Stimulated activated CD8-positive, alpha-beta memory T cell treated with anti-CD3 and anti-CD28 coated beads, Interleukin-7, amount 100 ng/mL, for 4 hours (primary cell): ENCODE measurements around the gene AGO3.
"Not testable (repeated sequence)": the region's sequence is repeated elsewhere in the genome, so short reads cannot be mapped to it uniquely, and the experiment has no call there.

Experiments
- DNase-seq, 2 donors: peaks; one replicate each; pipeline ENCODE4 v3.0.0-alpha.2; 2020; ENCODE audit warnings: low read depth in 2 of 2

The AGO3 gene

DNA sequence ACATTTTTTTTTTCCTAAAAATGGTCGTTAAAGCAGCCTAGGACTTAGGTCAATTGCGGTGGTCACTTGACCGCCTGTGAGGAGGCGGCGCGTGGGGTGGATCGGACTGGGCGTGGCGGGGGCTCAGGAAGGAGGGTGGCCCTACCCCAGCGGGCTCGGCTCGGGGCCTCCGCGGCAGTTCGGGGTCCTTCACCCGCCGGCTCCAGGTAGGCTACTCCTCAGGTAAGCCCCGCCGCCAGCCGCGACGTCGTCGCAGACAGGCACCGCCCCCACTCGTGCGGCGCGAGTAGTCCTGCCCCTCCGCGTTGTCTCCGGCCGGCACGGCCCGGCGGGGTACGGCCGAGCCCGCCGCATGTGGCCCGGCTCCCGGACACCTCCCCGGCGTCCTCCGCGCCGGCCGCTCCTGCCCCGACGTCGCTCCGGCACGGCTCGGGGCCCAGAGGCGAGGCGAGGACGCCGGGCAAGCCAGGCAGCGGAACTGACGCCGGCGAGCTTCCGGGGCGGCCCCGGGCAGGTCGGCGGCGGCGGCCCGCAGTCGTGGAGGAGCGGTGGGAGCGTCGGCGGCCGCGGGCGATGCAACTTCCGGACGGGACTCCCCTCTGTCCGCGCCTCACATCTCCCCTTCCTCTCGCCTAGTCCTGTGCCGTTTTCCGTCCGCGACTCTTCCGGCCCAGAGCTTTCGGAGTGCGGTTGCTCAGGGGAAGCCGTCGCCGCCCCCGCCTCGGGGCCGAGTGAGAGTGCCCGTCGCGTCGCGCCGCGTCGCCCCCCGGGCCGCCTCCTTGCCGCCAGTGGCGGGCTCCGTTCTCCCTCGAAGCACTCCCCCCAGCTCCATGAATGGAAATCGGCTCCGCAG lies at the start of gene AGO3:
Gene AGO3 (plus strand): TSS at position 513 of the 853 bp plus-strand sequence. CDS start 322 bp downstream, at position 835.
- peak; percentile 75 to 88 for DNase-seq

- no peak for DNase-seq
Measured at GRCh38 chr1:35881850-35882273, 49.0 kb upstream of the AGO3 start.

DNA sequence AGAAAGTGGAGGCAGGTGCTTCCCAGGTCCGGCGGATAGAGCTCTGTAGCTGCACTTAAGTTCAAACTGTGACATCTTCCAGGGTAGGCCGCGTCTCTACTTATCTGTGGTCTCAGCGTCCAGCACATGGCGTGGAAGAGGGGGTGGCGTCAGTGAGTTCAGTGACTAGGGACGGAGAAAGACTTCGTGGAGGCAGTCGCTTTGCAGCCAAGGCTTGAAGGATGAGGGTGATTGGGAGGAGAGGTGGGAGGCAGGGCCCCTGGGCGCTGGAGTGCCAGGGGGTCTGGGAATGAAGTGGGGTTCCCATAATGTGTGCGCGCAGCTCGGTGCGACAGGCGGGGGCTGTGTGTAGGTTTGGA lies 48.3 kb upstream of the AGO3 start:
- DNase-seq: no peak

GRCh38 chr1:35882945-35883634 lies 47.8 kb upstream of the AGO3 start, which contains the start of gene AGO1:
Gene AGO1, plus strand, starts transcription at chr1:35883209. Its CDS starts 213 bp downstream, at chr1:35883422.
- DNase-seq: peak; percentile 90 to 96

DNA sequence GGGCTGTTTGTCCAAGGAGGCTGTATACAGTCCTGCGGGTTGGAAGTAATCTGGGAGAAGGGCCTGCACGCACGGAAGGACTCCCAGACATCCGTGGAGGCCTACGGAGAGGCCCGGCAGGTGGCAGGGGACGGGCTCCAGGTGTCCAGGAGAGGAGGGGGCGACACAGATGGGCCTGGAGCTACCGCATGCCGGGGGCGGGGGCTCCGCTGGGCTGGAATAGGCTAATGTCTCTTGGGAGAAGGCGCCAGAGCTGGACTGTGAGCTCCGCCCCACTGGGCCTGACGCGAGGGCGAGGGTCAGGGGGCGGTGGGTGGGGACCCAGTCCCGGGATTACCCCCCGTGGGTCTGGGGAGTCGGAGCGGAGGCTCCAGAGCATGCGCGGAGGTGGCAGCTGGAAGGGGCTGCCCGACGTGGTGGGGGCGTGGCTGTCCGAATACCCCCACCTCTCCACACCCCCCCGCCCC lies 47.2 kb upstream of the AGO3 start:
- peak; percentile 6 to 58 for DNase-seq

DNA sequence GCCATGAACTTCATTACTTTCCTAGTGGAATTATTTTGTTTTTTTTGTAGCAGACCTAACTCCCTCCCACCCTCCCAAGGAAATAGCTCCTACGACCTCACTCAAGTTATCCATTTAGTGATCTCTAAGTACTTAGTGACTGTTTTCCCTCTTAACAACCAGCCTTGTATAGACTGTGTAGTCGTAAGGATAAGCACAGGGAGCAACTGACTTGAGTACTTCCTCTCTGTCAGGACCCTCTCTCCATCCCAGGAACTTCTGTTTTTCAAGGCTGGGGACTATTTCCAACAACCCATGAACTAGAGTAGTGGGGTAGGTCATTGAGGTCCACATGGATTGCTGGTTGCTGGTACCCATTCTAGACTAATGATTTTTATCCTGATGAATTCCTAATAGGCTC lies 46.0 kb upstream of the AGO3 start:
- no peak for DNase-seq

DNA sequence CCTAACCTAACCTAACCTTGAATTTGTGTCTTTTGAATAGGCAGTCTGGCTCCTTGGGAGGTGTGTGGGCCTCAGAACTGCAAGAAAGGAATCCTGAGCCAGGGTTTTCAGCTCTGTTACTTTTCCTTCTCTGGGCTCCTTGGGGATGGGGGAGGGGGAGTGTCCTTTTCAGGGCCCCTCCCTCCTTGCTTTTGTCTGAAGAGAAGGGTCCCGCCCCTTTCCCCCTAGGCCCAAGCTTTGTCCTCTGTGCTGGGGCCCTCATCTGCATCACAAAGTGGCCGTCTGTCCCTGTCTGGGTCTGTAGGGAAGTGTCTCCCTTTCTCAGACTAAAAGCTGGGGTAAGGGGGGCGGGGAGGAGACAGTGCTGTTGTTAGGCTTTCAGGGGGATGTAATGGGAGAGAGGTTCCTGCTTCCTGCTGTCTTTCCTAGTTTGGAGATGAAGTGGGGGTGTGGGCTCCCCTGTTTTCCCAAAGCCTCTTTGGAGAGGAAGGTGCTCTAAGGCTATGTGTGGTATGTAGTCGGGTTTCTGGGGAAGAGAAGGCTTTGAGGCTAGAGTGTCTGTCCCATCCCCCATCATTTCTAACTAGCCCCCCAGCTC lies 44.8 kb upstream of the AGO3 start:
- no peak for DNase-seq

DNA sequence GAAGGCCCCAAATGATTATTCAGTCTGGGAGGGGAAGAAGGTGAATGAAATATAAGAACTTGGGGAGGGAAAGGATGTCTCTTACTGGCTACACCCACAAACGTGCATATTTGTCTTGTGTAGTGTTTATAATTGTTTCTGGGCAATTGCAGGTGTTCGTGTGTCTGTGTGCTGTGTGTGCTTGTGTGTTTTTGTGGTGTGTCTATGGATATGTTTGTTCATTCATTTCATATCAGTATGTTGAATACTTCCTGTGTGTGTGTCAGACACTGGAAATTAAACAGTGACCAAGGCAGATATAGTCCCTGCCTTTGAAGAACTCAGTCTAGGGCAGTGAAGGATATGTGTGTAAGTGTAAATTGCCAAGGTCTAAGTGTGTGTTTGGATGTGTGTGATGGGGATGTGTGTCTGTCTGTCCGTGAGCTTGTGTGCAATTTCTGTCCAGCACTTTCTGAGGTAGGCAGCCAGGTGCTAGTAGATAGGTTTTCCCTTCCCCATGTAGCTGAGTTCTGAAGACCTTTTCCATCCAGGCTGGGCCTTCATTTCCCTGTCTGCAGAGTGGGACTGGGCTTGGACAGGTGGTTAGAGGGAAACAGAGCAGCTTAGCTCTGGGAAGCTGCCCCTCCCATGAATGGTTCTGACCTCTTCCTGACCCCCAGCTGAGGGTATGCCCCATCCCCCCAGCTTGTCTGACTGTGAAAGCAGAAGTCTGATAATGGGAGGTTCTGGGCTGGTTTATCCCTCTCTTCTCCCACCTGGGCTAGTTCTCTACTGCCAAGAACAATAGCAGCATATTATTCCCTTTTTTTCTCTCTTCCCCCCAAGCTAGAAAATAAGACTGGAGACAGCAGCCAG lies 44.1 kb upstream of the AGO3 start:
- no peak for DNase-seq

DNA sequence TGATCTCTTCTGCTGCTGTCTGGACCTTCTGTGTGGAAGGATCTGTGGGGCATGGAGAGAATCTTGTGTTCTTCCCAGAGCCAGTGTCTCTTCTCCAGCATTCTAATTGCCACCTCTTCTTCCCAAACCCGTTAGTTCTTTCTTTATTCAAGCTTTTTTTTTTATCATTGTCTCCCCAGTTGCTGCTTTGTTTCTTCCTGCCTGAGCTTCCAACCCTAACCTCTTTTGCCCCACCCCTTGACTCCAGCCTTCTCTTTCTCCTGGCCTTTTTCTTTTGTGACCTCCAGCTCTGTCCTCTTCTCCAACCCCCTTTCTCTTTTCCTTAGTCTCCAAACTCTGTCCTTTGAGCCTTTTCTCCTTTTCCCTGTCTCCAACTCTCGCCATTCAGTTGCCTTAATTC lies 43.4 kb upstream of the AGO3 start:
- DNase-seq: no peak

- no peak for DNase-seq
Measured at GRCh38 chr1:35888255-35888654, 42.6 kb upstream of the AGO3 start.

GRCh38 chr1:35888981-35889380 lies 41.9 kb upstream of the AGO3 start:
- DNase-seq: not testable (repeated sequence)

DNA sequence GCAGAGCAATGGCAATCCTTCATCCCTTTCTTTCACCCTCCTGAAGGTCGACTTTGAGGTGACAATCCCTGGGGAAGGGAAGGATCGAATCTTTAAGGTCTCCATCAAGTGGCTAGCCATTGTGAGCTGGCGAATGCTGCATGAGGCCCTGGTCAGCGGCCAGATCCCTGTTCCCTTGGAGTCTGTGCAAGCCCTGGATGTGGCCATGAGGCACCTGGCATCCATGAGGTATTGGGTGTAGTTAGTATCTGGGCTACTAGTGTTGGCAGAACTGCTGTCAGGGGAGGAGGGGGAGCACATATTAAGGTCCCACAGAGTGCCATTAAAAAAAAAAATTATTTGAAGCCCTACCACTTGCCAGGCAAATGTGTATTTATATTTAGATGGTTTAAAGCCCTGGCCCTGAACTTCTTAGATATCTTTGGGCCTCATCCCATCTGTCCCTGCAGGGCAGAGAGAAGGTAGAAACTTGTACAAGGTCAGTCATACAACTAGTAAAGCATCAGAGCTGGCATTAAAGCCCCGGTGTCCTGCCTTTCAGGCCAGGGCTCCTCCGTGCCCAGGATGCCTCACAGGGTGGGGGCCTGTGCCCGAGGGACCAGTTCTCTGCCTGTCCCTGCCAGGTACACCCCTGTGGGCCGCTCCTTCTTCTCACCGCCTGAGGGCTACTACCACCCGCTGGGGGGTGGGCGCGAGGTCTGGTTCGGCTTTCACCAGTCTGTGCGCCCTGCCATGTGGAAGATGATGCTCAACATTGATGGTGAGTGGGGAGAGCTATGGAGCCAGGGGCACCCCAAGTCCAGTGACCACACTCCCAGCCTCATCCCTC lies 37.6 kb upstream of the AGO3 start:
- DNase-seq: no peak

DNA sequence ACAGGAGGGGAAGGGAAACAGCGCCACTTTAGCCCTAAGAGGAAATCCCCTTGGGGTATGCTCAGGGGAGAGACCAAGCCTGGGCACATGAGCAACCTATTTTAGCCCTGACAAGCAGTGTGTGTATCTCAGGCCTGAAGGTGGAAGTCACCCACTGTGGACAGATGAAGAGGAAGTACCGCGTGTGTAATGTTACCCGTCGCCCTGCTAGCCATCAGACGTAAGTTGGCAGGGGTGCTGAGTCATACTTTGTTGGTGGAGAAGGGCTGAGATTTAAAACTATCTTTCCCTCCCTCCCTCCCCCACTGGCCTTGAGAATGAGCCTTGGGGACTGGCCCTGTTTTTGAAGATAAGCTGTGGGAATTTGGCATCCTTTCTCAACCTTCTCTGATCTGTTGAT lies 36.7 kb upstream of the AGO3 start:
- no peak for DNase-seq

DNA sequence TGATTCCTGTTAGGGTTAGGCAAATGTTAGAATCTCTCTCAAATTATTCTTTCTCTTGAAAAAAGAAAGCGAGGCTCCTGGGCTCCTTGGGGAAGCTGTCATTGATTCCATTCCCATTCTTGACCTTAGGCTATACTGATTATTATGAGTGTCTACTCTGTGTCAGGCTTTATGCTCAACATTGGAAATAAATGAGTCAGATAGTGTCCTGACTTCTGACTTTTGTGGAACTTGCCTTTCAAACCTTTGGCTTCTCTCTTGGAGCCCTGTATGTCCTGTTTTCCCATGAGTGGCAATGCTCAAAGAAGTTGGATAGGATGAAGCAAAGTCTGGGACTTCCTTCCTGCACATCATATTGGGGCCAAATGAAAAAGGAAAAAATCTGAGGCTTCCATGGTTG lies 36.2 kb upstream of the AGO3 start:
- no peak for DNase-seq

- no peak for DNase-seq
Measured at GRCh38 chr1:35899941-35900340, 31.0 kb upstream of the AGO3 start.

- no peak for DNase-seq
Measured at GRCh38 chr1:35901235-35901634, 29.7 kb upstream of the AGO3 start.

- DNase-seq: no peak
Measured at GRCh38 chr1:35902671-35903070, 28.2 kb upstream of the AGO3 start.

DNA sequence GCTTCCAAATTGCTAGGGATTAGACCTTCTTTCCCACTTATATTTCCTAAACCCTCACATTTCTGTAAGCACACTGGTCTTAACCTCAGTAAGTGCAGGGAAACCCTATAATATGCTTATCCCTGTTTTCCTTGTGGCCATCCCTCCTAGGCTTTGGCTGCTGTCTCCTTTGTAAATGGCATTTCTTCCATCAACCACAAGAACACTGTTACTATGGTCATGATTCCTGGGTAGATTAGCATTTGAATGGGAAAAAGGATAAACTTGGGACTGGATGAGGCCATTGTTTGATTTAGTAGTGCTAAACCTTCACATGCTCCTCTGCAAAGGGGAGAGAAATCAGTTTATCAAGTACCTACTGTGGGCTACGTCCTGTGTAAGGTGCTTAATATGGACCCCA lies 16.2 kb upstream of the AGO3 start:
- DNase-seq: no peak

DNA sequence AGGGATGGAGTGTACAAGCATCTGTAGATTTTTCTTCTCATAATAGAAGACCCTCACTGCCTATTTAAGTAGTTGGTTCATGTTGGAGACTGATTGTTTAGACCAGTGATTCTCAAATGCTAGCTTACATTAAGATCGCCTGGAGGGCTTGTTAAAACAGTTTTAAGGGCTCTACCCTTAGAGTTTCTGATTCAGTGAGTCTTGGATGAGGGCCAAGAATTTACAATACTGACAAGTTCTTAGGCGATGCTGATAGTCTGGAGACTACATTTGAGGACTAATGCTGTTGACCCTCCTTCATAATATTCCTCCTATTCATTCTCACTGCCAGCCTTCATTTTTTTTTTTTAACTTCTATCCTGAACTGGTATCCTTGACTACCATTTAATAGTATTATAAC lies 15.2 kb upstream of the AGO3 start:
- no peak for DNase-seq

DNA sequence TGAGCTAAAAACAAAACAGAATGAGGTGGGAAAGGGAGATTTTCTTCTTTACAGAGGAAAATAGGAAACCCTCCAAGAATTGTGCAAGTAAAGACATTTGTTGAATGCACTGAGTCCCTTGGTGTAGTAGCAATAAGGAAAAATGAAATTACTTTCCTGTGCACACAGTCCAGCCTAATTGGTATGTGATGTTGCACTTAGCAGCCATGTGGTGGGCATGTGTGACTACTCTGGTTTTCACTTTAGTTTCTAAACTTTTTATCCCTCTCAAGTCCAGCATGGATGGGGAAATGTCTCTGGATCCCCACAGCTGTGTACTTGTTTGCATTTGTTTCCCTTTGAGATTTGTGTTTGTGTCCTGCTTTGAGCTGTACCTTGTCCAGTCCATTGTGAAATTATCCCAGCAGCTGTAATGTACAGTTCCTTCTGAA lies 7.1 kb upstream of the AGO3 start:
- no peak for DNase-seq

DNA sequence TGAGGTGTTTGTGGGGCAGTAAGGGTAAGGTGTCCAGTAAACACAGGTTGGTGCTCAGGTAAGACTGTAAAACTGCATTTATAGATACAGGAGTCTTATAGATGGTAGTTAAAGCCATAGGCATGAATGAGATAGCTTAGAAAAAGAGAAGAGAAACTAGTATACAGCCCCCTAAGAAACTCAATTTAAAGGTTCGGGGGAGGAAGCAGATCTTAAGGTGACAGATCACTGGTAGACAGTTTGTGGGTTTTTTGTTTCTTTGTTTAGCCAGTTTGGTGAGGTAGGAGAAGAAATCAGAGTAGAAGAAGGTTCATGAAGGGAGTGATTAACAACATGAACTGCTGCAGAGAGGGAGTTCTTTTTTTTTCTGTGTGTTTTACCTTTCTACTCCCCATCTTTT lies 6.1 kb upstream of the AGO3 start:
- DNase-seq: no peak
